ELF-1 (cell line): Measurements from ENCODE around the gene POMT2.

ENCODE experiments used
- DNase-seq: peaks from one replicate; pipeline ENCODE4 v3.0.0-alpha.2; 2016; ENCODE audit warnings: low read depth, low spot score

The POMT2 gene

DNA sequence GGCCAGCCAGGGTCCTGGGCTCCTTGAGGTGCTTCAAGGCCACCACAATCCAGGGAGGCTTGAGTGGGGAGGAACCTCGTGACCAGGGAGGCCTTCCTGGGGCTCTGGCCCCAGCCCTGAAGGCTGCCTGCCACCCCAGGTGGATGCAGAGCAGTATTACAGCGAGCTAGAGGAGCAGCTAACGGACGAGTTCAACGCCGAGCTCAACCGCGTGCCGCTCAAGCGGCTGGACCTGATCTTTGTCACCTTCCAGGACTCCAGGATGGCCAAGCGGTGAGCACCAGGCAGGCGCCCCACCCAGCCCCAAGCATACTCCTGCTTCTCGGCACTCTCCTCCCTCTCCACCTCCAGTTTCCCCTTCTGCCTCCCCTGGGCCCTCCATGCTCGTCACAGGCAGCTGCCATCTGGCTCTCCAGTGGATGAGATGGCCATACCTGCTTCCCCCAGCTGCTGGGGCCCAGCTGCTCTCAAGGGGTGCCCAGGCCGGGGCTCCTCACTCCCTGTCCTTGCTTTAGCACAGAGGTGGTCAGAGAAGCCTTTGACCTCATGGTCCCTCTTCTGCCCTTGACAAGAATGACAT, 80.3 kb downstream of the POMT2 start:
- no peak for DNase-seq

GRCh38 chr14:77239412-77239811, 81.3 kb downstream of the POMT2 start:
- no peak for DNase-seq

DNA sequence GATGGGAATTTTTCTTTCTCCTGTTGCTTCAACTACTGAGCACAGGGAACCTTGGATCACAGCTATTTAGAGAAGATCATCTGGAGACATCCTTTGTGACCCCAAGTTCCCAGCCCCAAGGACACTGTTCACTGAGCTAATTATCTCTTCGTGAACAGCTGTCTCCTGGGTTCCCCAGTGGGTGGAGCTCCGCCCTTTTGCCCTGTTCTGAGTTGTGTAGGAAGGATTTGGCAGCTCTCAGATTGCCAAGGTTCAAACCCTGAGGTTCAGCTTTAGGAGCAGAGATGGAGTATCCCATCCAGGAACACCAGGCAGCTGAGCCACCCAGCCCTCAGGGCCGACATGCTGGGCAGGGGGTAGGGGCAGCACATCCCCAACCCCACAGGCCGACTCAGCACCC, 81.7 kb downstream of the POMT2 start:
- no peak for DNase-seq

- DNase-seq = no peak
Observed at GRCh38 chr14:77238356-77238755, 82.3 kb downstream of the POMT2 start.

DNA sequence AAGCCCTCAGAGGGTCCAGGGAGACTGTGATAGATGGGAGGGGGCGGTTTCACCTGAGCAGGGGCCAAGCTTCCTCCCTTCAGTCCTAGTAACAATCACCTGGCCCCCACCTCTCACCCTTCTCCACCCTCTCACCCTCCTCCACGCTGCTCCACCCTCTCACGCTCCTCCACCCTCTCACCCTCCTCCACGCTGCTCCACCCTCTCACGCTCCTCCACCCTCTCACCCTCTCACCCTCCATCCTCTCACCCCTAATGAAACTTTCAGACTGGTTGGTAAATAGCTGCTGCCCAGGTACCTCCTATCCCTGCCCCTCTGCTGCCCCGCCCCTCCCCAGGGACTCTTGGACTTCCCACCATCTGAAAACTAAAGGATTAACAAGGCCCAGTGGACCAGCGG, 83.9 kb downstream of the POMT2 start:
- no peak for DNase-seq

GRCh38 chr14:77231721-77232120, 89.0 kb downstream of the POMT2 start:
- no peak for DNase-seq

DNA sequence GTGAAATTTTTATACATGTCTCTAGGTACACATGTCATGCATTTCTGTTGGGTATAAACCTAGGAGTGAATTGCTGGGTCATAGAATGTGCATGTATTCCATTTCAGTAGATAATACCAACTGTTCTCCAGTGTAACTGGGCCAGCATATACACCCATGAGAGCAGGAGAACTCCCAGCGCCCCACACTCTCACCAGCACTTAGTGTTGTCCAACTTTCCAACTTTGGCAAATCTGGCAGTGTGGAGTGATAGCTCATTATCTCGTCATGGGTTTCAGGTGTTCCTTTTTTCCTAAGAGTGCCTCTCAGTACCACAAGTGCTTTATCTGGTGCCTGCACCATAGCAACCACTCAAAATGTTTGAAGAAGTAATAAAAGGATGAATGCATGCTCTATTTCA, 89.8 kb downstream of the POMT2 start:
- DNase-seq = no peak

- DNase-seq = peak; percentile 34
Observed at GRCh38 chr14:77228056-77228455, 92.6 kb downstream of the POMT2 start.

- DNase-seq = no peak
Observed at GRCh38 chr14:77225892-77226557, 94.7 kb downstream of the POMT2 start.

DNA sequence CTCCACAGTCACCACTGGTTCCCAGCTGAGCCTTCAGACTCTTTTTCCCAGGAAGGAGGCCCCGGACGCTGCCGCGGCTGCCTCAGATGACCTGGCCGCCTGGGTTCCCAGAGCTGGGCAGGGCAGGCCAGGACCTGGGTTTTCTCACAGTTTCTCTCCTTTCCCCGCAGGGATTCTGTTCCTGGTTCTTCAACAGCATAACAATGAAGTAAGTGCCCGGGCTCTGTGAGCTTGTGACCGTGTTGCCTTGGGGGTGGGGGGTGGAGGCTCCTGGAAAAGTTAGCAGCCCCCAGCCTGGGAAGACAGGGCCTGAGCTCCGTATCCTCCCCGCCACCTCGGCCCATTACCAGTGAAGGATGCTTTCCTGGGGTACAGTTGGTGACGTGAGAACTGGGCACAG, 95.4 kb downstream of the POMT2 start:
- DNase-seq = peak; percentile 73
